Measurements from ENCODE around the gene SBSN.

The SBSN gene

GRCh38 chr19:35498220-35498619, 29.9 kb downstream of the SBSN start:
- no peak overlapping the region for H3K27ac ChIP-seq (ENCODE audit: low read length)
- no peaks in the 10 kb centered on the region for H3K4me1 ChIP-seq (ENCODE audit: control insufficient read depth in 1 of 2, insufficient read depth in 2 of 2, low read length in 2 of 2)
- H3K36me3 ChIP-seq (ENCODE audit: control insufficient read depth in 1 of 2, insufficient read depth in 2 of 2, low read length in 2 of 2), result no peaks in the 10 kb centered on the region
- no peaks in the 10 kb centered on the region for H3K27me3 ChIP-seq (ENCODE audit: low read depth, low read length)
- H3K4me3 ChIP-seq (ENCODE audit: low read depth in 1 of 2, low read length in 2 of 2), result no peak overlapping the region
- H3K9me3 ChIP-seq (ENCODE audit: control insufficient read depth in 1 of 2, low read length in 2 of 2), result no peaks in the 10 kb centered on the region

- H3K9me3 ChIP-seq (ENCODE audit: control insufficient read depth in 1 of 2, low read length in 2 of 2), result no peaks in the 10 kb centered on the region
- no peaks in the 10 kb centered on the region for H3K4me1 ChIP-seq (ENCODE audit: control insufficient read depth in 1 of 2, insufficient read depth in 2 of 2, low read length in 2 of 2)
- H3K4me3 ChIP-seq (ENCODE audit: low read depth in 1 of 2, low read length in 2 of 2), result no peak overlapping the region
- no peak overlapping the region for H3K27ac ChIP-seq (ENCODE audit: low read length)
- no peaks in the 10 kb centered on the region for H3K36me3 ChIP-seq (ENCODE audit: control insufficient read depth in 1 of 2, insufficient read depth in 2 of 2, low read length in 2 of 2)
- H3K27me3 ChIP-seq (ENCODE audit: low read depth, low read length), result no peaks in the 10 kb centered on the region
Measured at GRCh38 chr19:35497406-35497805, 30.7 kb downstream of the SBSN start.

GRCh38 chr19:35495107-35496064, 32.7 kb downstream of the SBSN start:
- Histone ChIP-seq H3K9me3 (ENCODE audit: control insufficient read depth in 1 of 2, low read length in 2 of 2) (no peaks in the 10 kb centered on the region), H3K4me3 (ENCODE audit: low read depth in 1 of 2, low read length in 2 of 2) (no peak overlapping the region), H3K27ac (ENCODE audit: low read length) (no peak overlapping the region), H3K27me3 (ENCODE audit: low read depth, low read length) (no peaks in the 10 kb centered on the region), H3K36me3 (ENCODE audit: control insufficient read depth in 1 of 2, insufficient read depth in 2 of 2, low read length in 2 of 2) (no peaks in the 10 kb centered on the region), H3K4me1 (ENCODE audit: control insufficient read depth in 1 of 2, insufficient read depth in 2 of 2, low read length in 2 of 2) (no peaks in the 10 kb centered on the region)

- Histone ChIP-seq H3K27ac (ENCODE audit: low read length) (no peak overlapping the region), H3K4me1 (ENCODE audit: control insufficient read depth in 1 of 2, insufficient read depth in 2 of 2, low read length in 2 of 2) (no peaks in the 10 kb centered on the region), H3K9me3 (ENCODE audit: control insufficient read depth in 1 of 2, low read length in 2 of 2) (no peaks in the 10 kb centered on the region), H3K4me3 (ENCODE audit: low read depth in 1 of 2, low read length in 2 of 2) (no peak overlapping the region), H3K36me3 (ENCODE audit: control insufficient read depth in 1 of 2, insufficient read depth in 2 of 2, low read length in 2 of 2) (no peaks in the 10 kb centered on the region), H3K27me3 (ENCODE audit: low read depth, low read length) (no peaks in the 10 kb centered on the region)
Measured at GRCh38 chr19:35493971-35494370, 34.1 kb downstream of the SBSN start.

GRCh38 chr19:35491836-35492360, 36.2 kb downstream of the SBSN start:
- Histone ChIP-seq H3K27ac (ENCODE audit: low read length) (no peak overlapping the region), H3K4me1 (ENCODE audit: control insufficient read depth in 1 of 2, insufficient read depth in 2 of 2, low read length in 2 of 2) (no peaks in the 10 kb centered on the region), H3K27me3 (ENCODE audit: low read depth, low read length) (no peaks in the 10 kb centered on the region), H3K4me3 (ENCODE audit: low read depth in 1 of 2, low read length in 2 of 2) (no peak overlapping the region), H3K36me3 (ENCODE audit: control insufficient read depth in 1 of 2, insufficient read depth in 2 of 2, low read length in 2 of 2) (no peaks in the 10 kb centered on the region), H3K9me3 (ENCODE audit: control insufficient read depth in 1 of 2, low read length in 2 of 2) (no peaks in the 10 kb centered on the region)

- Histone ChIP-seq H3K27me3 (ENCODE audit: low read depth, low read length) (no peaks in the 10 kb centered on the region), H3K27ac (ENCODE audit: low read length) (no peak within 1 kb of the TSS), H3K4me1 (ENCODE audit: control insufficient read depth in 1 of 2, insufficient read depth in 2 of 2, low read length in 2 of 2) (no peaks in the 10 kb centered on the region), H3K36me3 (ENCODE audit: control insufficient read depth in 1 of 2, insufficient read depth in 2 of 2, low read length in 2 of 2) (no peaks in the 10 kb centered on the region), H3K4me3 (ENCODE audit: low read depth in 1 of 2, low read length in 2 of 2) (no peak within 1 kb of the TSS), H3K9me3 (ENCODE audit: control insufficient read depth in 1 of 2, low read length in 2 of 2) (no peaks in the 10 kb centered on the region)
Measured at GRCh38 chr19:35490364-35490763, 37.7 kb downstream of the SBSN start, which contains the start of gene KRTDAP. Gene KRTDAP (minus strand): TSS chr19:35490464. CDS start chr19:35490442, 22 bp downstream.

GRCh38 chr19:35488677-35489076, 39.4 kb downstream of the SBSN start:
- no peak overlapping the region for H3K27ac ChIP-seq (ENCODE audit: low read length)
- H3K4me3 ChIP-seq (ENCODE audit: low read depth in 1 of 2, low read length in 2 of 2), result no peak overlapping the region
- H3K4me1 ChIP-seq (ENCODE audit: control insufficient read depth in 1 of 2, insufficient read depth in 2 of 2, low read length in 2 of 2), result no peaks in the 10 kb centered on the region
- no peaks in the 10 kb centered on the region for H3K9me3 ChIP-seq (ENCODE audit: control insufficient read depth in 1 of 2, low read length in 2 of 2)
- H3K36me3 ChIP-seq (ENCODE audit: control insufficient read depth in 1 of 2, insufficient read depth in 2 of 2, low read length in 2 of 2), result no peaks in the 10 kb centered on the region
- H3K27me3 ChIP-seq (ENCODE audit: low read depth, low read length), result no peaks in the 10 kb centered on the region

- Histone ChIP-seq H3K9me3 (ENCODE audit: control insufficient read depth in 1 of 2, low read length in 2 of 2) (no peaks in the 10 kb centered on the region), H3K27ac (ENCODE audit: low read length) (no peak overlapping the region), H3K4me1 (ENCODE audit: control insufficient read depth in 1 of 2, insufficient read depth in 2 of 2, low read length in 2 of 2) (no peaks in the 10 kb centered on the region), H3K4me3 (ENCODE audit: low read depth in 1 of 2, low read length in 2 of 2) (no peak overlapping the region), H3K27me3 (ENCODE audit: low read depth, low read length) (no peaks in the 10 kb centered on the region), H3K36me3 (ENCODE audit: control insufficient read depth in 1 of 2, insufficient read depth in 2 of 2, low read length in 2 of 2) (no peaks in the 10 kb centered on the region)
Measured at GRCh38 chr19:35487656-35488182, 40.4 kb downstream of the SBSN start.

- no peaks in the 10 kb centered on the region for H3K36me3 ChIP-seq (ENCODE audit: control insufficient read depth in 1 of 2, insufficient read depth in 2 of 2, low read length in 2 of 2)
Measured at GRCh38 chr19:35486268-35486708, 41.8 kb downstream of the SBSN start.

GRCh38 chr19:35484252-35485036, 43.7 kb downstream of the SBSN start:
- H3K4me3 ChIP-seq (ENCODE audit: low read depth in 1 of 2, low read length in 2 of 2), result no peak overlapping the region
- no peaks in the 10 kb centered on the region for H3K36me3 ChIP-seq (ENCODE audit: control insufficient read depth in 1 of 2, insufficient read depth in 2 of 2, low read length in 2 of 2)
- no peaks in the 10 kb centered on the region for H3K9me3 ChIP-seq (ENCODE audit: control insufficient read depth in 1 of 2, low read length in 2 of 2)
- no peak overlapping the region for H3K27ac ChIP-seq (ENCODE audit: low read length)
- H3K27me3 ChIP-seq (ENCODE audit: low read depth, low read length), result no peaks in the 10 kb centered on the region
- no peaks in the 10 kb centered on the region for H3K4me1 ChIP-seq (ENCODE audit: control insufficient read depth in 1 of 2, insufficient read depth in 2 of 2, low read length in 2 of 2)

More at GRCh38 chr19:35486268-35486708, 41.8 kb downstream of the SBSN start:
- Histone ChIP-seq H3K4me3 (ENCODE audit: low read depth in 1 of 2, low read length in 2 of 2) (no peak overlapping the region), H3K4me1 (ENCODE audit: control insufficient read depth in 1 of 2, insufficient read depth in 2 of 2, low read length in 2 of 2) (no peaks in the 10 kb centered on the region), H3K27ac (ENCODE audit: low read length) (no peak overlapping the region), H3K27me3 (ENCODE audit: low read depth, low read length) (no peaks in the 10 kb centered on the region), H3K9me3 (ENCODE audit: control insufficient read depth in 1 of 2, low read length in 2 of 2) (no peaks in the 10 kb centered on the region)

- Histone ChIP-seq H3K4me3 (ENCODE audit: low read depth in 1 of 2, low read length in 2 of 2) (no peak overlapping the region), H3K4me1 (ENCODE audit: control insufficient read depth in 1 of 2, insufficient read depth in 2 of 2, low read length in 2 of 2) (no peaks in the 10 kb centered on the region), H3K9me3 (ENCODE audit: control insufficient read depth in 1 of 2, low read length in 2 of 2) (no peaks in the 10 kb centered on the region), H3K27me3 (ENCODE audit: low read depth, low read length) (no peaks in the 10 kb centered on the region), H3K27ac (ENCODE audit: low read length) (no peak overlapping the region), H3K36me3 (ENCODE audit: control insufficient read depth in 1 of 2, insufficient read depth in 2 of 2, low read length in 2 of 2) (no peaks in the 10 kb centered on the region)
Measured at GRCh38 chr19:35483089-35483488, 45.0 kb downstream of the SBSN start.

All from muscle layer of duodenum (tissue), 2 donors.